LNCaP clone FGC (cell line): ENCODE data around the gene CDH6.
A peak's percentile ranks its signal among the peaks of the same experiment; 100 is the strongest.

Experiments used
- DNase-seq: peaks from one replicate; pipeline ENCODE4 v3.0.0-alpha.2; 2011; ENCODE audit warnings: low read depth
- H3K4me3 ChIP-seq: 2 replicates; pipeline ENCODE4 v1.5.1; 2011; ENCODE audit warnings: mild to moderate bottlenecking, low read depth, low read length, control low read depth
- CTCF ChIP-seq: IDR thresholded peaks from 2 replicates; pipeline ENCODE4 v1.5.1; 2012; ENCODE audit warnings: mild to moderate bottlenecking; ENCODE audit not compliant: control insufficient read depth, insufficient read depth; ENCODE audit errors: extremely low read depth

CDH6 gene

GRCh38 chr5:31185951-31186350, 7.5 kb upstream of the CDH6 start:
- no peak for TF ChIP-seq CTCF
- DNase-seq: no peak
- H3K4me3 ChIP-seq: no peak overlapping the region

- peak; percentile 15 for DNase-seq
- no peak overlapping the region for H3K4me3 ChIP-seq
- peak; percentile 65 for TF ChIP-seq CTCF
These were observed 6.7 kb upstream of the CDH6 start for GRCh38 chr5:31186672-31187267.

GRCh38 chr5:31187591-31187990, 5.9 kb upstream of the CDH6 start:
- DNase-seq: no peak
- TF ChIP-seq CTCF: no peak
- H3K4me3 ChIP-seq: no peak overlapping the region

- TF ChIP-seq CTCF: no peak
- H3K4me3 ChIP-seq: no peak overlapping the region
- no peak for DNase-seq
These were observed 1.0 kb upstream of the CDH6 start for GRCh38 chr5:31192442-31192841.

- no peak for DNase-seq
- H3K4me3 ChIP-seq: no peak overlapping the region
These were observed 370 bp upstream of the CDH6 start for GRCh38 chr5:31193116-31193515.

GRCh38 chr5:31194468-31194813, 955 bp downstream of the CDH6 start:
- no peak for DNase-seq
- H3K4me3 ChIP-seq: peak overlapping the region; percentile 19; the same call in 1 of the 2 replicates
- no peak for TF ChIP-seq CTCF

More at GRCh38 chr5:31193116-31193515, 370 bp upstream of the CDH6 start:
- TF ChIP-seq CTCF: no peak

- DNase-seq: no peak
- H3K4me3 ChIP-seq: peak overlapping the region; percentile 19; the same call in 1 of the 2 replicates
These were observed 1.5 kb downstream of the CDH6 start for GRCh38 chr5:31194892-31195555.

More at GRCh38 chr5:31194892-31195555, 1.5 kb downstream of the CDH6 start:
- TF ChIP-seq CTCF: no peak
